ENCODE data around the gene SESN1. TPM values are rescaled to one million over a fixed set of nuclear protein-coding genes. Genes with fewer than 3 reads are reported as not detected.

The SESN1 gene
- polyA plus RNA-seq, 2 of the 4 experiments (the other 2 are of a cell fraction): 7.9 to 13.9 TPM

- ChIA-PET POLR2A (no interaction called here), CTCF (no interaction called here)
- Histone ChIP-seq H3K27ac (no peak overlapping the region), H3K9me3 (no peaks in the 10 kb centered on the region), H3K4me1 (peaks cover 5% of the 10 kb centered on the region; the same call in 2 of the 3 replicates), H3K4me2 (no peak overlapping the region), H3K4me3 (no peak overlapping the region)
- no peak for TF ChIP-seq CBX8 (IDR thresholded peaks at IDR 0.05)
- TF ChIP-seq EHF (CRISPR knock-in tag; IDR thresholded peaks at IDR 0.05): no peak
- TF ChIP-seq HOXA7 (CRISPR knock-in tag; IDR thresholded peaks at IDR 0.05): no peak
- TF ChIP-seq ZFP36 (IDR thresholded peaks at IDR 0.05; ENCODE audit: borderline replicate concordance, partially characterized antibody): no peak
- no peak for TF ChIP-seq TP53 (CRISPR knock-in tag; IDR thresholded peaks at IDR 0.05)
- TF ChIP-seq ELK1 (IDR thresholded peaks at IDR 0.05; ENCODE audit: low read depth, low read length): no peak
- no peak for TF ChIP-seq POLR2AphosphoS2 (conservative IDR thresholded peaks at IDR 0.05; ENCODE audit: low read length)
- TF ChIP-seq MAX (IDR thresholded peaks at IDR 0.05): no peak
- TF ChIP-seq NFE2L2 (conservative IDR thresholded peaks at IDR 0.05; ENCODE audit: low read length): no peak
- TF ChIP-seq EP300 (IDR thresholded peaks at IDR 0.05): no peak
- TF ChIP-seq CEBPB (IDR thresholded peaks at IDR 0.05): no peak
- no peak for TF ChIP-seq GATA3 (IDR thresholded peaks at IDR 0.05; ENCODE audit: borderline replicate concordance)
- TF ChIP-seq FOXS1 (CRISPR knock-in tag; IDR thresholded peaks at IDR 0.05): no peak
- no peak for TF ChIP-seq FOSL2 (IDR thresholded peaks at IDR 0.05)
- no peak for TF ChIP-seq FOSL2 (CRISPR knock-in tag; IDR thresholded peaks at IDR 0.05)
- TF ChIP-seq SREBF2 (IDR thresholded peaks at IDR 0.05): no peak
- TF ChIP-seq NR3C1 (IDR thresholded peaks at IDR 0.05): no peak
- no peak for FAIRE-seq
- no peak for ATAC-seq
- DNase-seq (ENCODE audit: low read depth in 1 of 2, low spot score in 1 of 2): no peak
These were observed 91.8 kb downstream of the SESN1 start for GRCh38 chr6:109002882-109003281.

GRCh38 chr6:109002051-109002697 lies 92.5 kb downstream of the SESN1 start:
- Histone ChIP-seq H3K4me1 (peaks cover 5% of the 10 kb centered on the region; the same call in 2 of the 3 replicates), H3K4me3 (no peak overlapping the region), H3K27ac (no peak overlapping the region), H3K9me3 (no peaks in the 10 kb centered on the region), H3K4me2 (no peak overlapping the region)
- TF ChIP-seq CHD2 (IDR thresholded peaks at IDR 0.05; ENCODE audit: low read length, partially characterized antibody) (no peak), MAZ (IDR thresholded peaks at IDR 0.05; ENCODE audit: borderline replicate concordance, low read depth, low read length) (no peak), HMGXB4 (CRISPR knock-in tag; IDR thresholded peaks at IDR 0.05; ENCODE audit: borderline replicate concordance) (no peak), EHF (CRISPR knock-in tag; IDR thresholded peaks at IDR 0.05) (no peak), NR3C1 (IDR thresholded peaks at IDR 0.05) (no peak), ZFP36 (IDR thresholded peaks at IDR 0.05; ENCODE audit: borderline replicate concordance, partially characterized antibody) (no peak), RFX5 (IDR thresholded peaks at IDR 0.05) (no peak)
- ATAC-seq (no peak), FAIRE-seq (no peak), DNase-seq (ENCODE audit: low read depth in 1 of 2, low spot score in 1 of 2) (no peak)
- ChIA-PET CTCF (no interaction called here), POLR2A (no interaction called here)
- 77% methylated on average over 3 of the region's 3 CpGs for WGBS (ENCODE audit: missing lambda C conversion rate)

GRCh38 chr6:109001291-109001894 lies 93.3 kb downstream of the SESN1 start:
- Histone ChIP-seq H3K9me3 (no peaks in the 10 kb centered on the region), H3K27ac (no peak overlapping the region), H3K4me1 (peaks cover 5% of the 10 kb centered on the region; the same call in 1 of the 3 replicates), H3K4me3 (no peak overlapping the region), H3K4me2 (no peak overlapping the region)
- ChIA-PET POLR2A (no interaction called here), CTCF (no interaction called here)
- WGBS (ENCODE audit: missing lambda C conversion rate): 89% methylated on average over 7 of the region's 7 CpGs
- DNase-seq (ENCODE audit: low read depth in 1 of 2, low spot score in 1 of 2): no peak
- no peak for ATAC-seq
- FAIRE-seq: no peak
- TF ChIP-seq MAZ (IDR thresholded peaks at IDR 0.05; ENCODE audit: borderline replicate concordance, low read depth, low read length) (no peak), CBX2 (IDR thresholded peaks at IDR 0.05; ENCODE audit: borderline replicate concordance, low read depth) (no peak), TP53 (CRISPR knock-in tag; IDR thresholded peaks at IDR 0.05) (no peak), FOXS1 (CRISPR knock-in tag; IDR thresholded peaks at IDR 0.05) (no peak), FOSL2 (IDR thresholded peaks at IDR 0.05) (no peak), FOSL2 (CRISPR knock-in tag; IDR thresholded peaks at IDR 0.05) (no peak), CHD2 (IDR thresholded peaks at IDR 0.05; ENCODE audit: low read length, partially characterized antibody) (no peak), HMGXB4 (CRISPR knock-in tag; IDR thresholded peaks at IDR 0.05; ENCODE audit: borderline replicate concordance) (no peak), JUNB (IDR thresholded peaks at IDR 0.05) (no peak), HEYL (CRISPR knock-in tag; IDR thresholded peaks at IDR 0.05) (no peak), EHMT2 (IDR thresholded peaks at IDR 0.05; ENCODE audit: low read depth) (no peak), CHD4 (IDR thresholded peaks at IDR 0.05; ENCODE audit: borderline replicate concordance) (no peak), ELK1 (IDR thresholded peaks at IDR 0.05; ENCODE audit: low read depth, low read length) (no peak), HES2 (IDR thresholded peaks at IDR 0.05) (no peak)
